Spleen (tissue), 7 donors: Measurements from ENCODE around the gene GRAMD1C.

Source experiments
- POLR2A ChIP-seq, 3 donors: fragments of 450-650 bp; IDR thresholded peaks; one replicate each; pipeline ENCODE4 v1.5.1; 2017; ENCODE audit warnings: antibody characterized with exemption in 3 of 3, mild to moderate bottlenecking in 1 of 3
- POLR2AphosphoS5 ChIP-seq, 3 donors: sonication (generic); formaldehyde crosslinking; IDR thresholded peaks; one replicate each; pipeline ENCODE4 v1.5.1; 2017; ENCODE audit warnings: antibody characterized with exemption in 3 of 3
- TF ChIP-seq, protein P1 (sequence below), 11 experiments: fragments of 200-600 bp in 7 of 11; fragments of 450-650 bp in 4 of 11; sonication (generic) in 4 of 11; IDR thresholded peaks in 8 of 11; conservative IDR thresholded peaks in 3 of 11; 1 replicate in 7 of 11; 2 replicates in 4 of 11; pipeline versions ENCODE4 v1.4.0 to v1.8.0; 2016 to 2021; ENCODE audit warnings: antibody characterized with exemption in 11 of 11, inconsistent platforms in 4 of 11, mild to moderate bottlenecking in 1 of 11
- donor health status: DM: no; HTN: no; CAD: no; lungs with moderate emphysema.
- donor health status: DM: no; HTN: no; CAD: no.
- donor health status: DM: no; HTN: no; CAD: no.

DNA sequence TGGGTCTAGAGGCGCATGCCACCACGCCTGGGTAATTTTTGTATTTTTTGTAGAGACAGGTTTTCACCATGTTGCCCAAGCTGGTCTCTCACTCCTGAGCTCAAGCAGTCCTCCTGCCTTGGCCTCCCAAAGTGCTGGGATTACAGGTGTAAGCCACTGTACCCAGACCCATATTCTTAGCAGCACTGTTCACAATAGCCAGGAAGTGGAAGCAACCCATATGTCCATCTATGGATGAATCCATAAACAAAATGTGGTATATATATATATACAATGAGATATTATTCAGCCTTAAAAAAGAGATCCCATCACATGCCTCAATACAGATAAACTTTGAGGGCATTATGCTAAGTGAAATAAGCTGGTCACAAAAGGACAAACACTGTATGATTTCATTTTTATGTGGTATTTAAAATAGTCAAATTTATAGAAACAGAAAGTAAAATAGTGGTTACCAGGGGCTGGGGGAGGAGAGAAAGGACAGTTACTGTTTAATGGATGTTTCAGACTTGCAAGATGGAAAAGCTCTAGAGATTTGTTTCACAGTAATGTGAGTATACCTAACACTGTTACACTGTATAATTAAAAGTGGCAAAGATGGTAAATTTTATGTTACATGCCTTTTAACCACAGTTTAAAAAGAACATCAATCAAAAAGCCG, 35.7 kb upstream of the GRAMD1C start:
- TF ChIP-seq, protein P1, sequence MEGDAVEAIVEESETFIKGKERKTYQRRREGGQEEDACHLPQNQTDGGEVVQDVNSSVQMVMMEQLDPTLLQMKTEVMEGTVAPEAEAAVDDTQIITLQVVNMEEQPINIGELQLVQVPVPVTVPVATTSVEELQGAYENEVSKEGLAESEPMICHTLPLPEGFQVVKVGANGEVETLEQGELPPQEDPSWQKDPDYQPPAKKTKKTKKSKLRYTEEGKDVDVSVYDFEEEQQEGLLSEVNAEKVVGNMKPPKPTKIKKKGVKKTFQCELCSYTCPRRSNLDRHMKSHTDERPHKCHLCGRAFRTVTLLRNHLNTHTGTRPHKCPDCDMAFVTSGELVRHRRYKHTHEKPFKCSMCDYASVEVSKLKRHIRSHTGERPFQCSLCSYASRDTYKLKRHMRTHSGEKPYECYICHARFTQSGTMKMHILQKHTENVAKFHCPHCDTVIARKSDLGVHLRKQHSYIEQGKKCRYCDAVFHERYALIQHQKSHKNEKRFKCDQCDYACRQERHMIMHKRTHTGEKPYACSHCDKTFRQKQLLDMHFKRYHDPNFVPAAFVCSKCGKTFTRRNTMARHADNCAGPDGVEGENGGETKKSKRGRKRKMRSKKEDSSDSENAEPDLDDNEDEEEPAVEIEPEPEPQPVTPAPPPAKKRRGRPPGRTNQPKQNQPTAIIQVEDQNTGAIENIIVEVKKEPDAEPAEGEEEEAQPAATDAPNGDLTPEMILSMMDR (IDR thresholded peaks at IDR 0.05 in 8 of 11, conservative IDR thresholded peaks at IDR 0.05 in 3 of 11) = no peak
- no peak for TF ChIP-seq POLR2A (IDR thresholded peaks at IDR 0.05)
- no peak for TF ChIP-seq POLR2AphosphoS5 (IDR thresholded peaks at IDR 0.05)
